Stimulated activated CD4-positive, alpha-beta T cell treated with anti-CD3 and anti-CD28 coated beads, TNF-alpha, amount 100 ng/mL, for 48 hours (primary cell): ENCODE measurements around the gene FBXO34.

ENCODE experiments used
- DNase-seq, 3 donors: peaks; one replicate each; pipeline ENCODE4 v3.0.0-alpha.2; 2020; ENCODE audit warnings: low read depth in 3 of 3

Gene FBXO34

GRCh38 chr14:55270832-55271571, at the start of gene FBXO34:
TSS of gene FBXO34 (plus strand) at chr14:55271421. CDS start at chr14:55350391, 78,970 bp downstream.
- peak; percentile 96 to 100 (median 99) for DNase-seq

GRCh38 chr14:55221968-55222367, 49.3 kb upstream of the FBXO34 start:
- DNase-seq = no peak

GRCh38 chr14:55223364-55223763, 47.9 kb upstream of the FBXO34 start:
- DNase-seq = no peak

GRCh38 chr14:55228261-55228660, 43.0 kb upstream of the FBXO34 start:
- no peak for DNase-seq

GRCh38 chr14:55233591-55233990, 37.6 kb upstream of the FBXO34 start:
- DNase-seq = no peak

GRCh38 chr14:55238019-55238680, 33.1 kb upstream of the FBXO34 start:
- DNase-seq = no peak

GRCh38 chr14:55239320-55239719, 31.9 kb upstream of the FBXO34 start:
- DNase-seq = no peak

- DNase-seq = no peak
Observed at GRCh38 chr14:55240526-55241178, 30.6 kb upstream of the FBXO34 start.

- DNase-seq = no peak
Observed at GRCh38 chr14:55241673-55242072, 29.5 kb upstream of the FBXO34 start.

- no peak for DNase-seq
Observed at GRCh38 chr14:55243386-55243785, 27.8 kb upstream of the FBXO34 start.

- no peak for DNase-seq
Observed at GRCh38 chr14:55243813-55244212, 27.4 kb upstream of the FBXO34 start.

GRCh38 chr14:55245657-55246268, 25.5 kb upstream of the FBXO34 start:
- DNase-seq = peak in 1 of 3 donors; percentile 16

GRCh38 chr14:55248411-55248810, 22.8 kb upstream of the FBXO34 start:
- no peak for DNase-seq

- DNase-seq = no peak
Observed at GRCh38 chr14:55249423-55249822, 21.8 kb upstream of the FBXO34 start.

GRCh38 chr14:55253276-55253675, 17.9 kb upstream of the FBXO34 start:
- no peak for DNase-seq

- DNase-seq = no peak
Observed at GRCh38 chr14:55254581-55254980, 16.6 kb upstream of the FBXO34 start.

GRCh38 chr14:55255979-55256378, 15.2 kb upstream of the FBXO34 start:
- DNase-seq = no peak

GRCh38 chr14:55256586-55256985, 14.6 kb upstream of the FBXO34 start:
- no peak for DNase-seq

- DNase-seq = no peak
Observed at GRCh38 chr14:55265197-55265596, 6.0 kb upstream of the FBXO34 start.

- DNase-seq = no peak
Observed at GRCh38 chr14:55267820-55268219, 3.4 kb upstream of the FBXO34 start.

GRCh38 chr14:55271572-55272298, 514 bp downstream of the FBXO34 start:
- DNase-seq = peak; percentile 32 to 40 (median 34)

- DNase-seq = no peak
Observed at GRCh38 chr14:55272387-55272786, 1.2 kb downstream of the FBXO34 start.
